DLD1 (cell line): ENCODE results near the gene ZNF568.

Experiments used
- in situ Hi-C: cut with HindIII; loops from 2 replicates; pipeline ENCODE4 v1.10.0; 2017; ENCODE audit warnings: low sequenced_read_pairs

ZNF568 gene

DNA sequence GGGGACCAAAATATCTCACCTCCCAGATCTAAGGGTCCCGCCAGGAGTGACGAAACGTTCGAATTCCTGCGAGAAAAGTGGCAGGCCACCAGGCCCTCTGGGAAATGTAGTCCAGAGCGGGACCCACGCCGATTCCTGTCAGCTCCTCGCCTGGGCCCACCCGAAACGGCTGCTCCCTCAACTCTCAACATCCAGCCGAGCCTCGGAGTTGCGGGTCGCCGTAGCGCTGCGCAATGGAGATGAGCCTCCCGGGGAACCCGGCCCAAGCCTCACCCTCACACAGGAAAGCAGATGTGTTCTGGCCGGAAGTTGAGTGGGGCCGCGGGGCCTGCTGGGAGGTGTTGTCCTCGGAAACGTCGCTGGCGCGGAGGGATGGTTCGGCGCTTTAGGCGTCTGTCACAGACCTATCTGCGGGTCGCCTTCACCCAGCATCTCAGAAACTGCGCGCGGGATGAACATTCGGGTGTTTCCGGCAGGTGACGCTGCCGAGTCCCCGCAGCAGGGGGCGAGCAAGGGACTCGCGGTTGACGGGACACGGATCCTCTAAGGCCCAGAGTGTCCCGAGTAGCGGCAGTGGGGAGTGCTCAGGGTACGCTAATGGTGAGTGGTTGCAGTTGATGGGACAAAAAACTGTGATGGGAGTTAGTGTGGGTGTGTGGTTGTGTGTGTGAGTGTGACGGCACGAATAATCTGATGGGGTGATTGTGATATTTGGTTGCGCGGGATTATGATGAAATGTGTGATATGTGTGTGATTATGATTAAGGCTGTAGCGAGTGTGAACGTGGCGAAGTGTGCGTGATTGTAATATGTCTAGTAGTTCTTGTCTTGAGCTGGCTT, at the start of gene ZNF568, which contains the start of gene ZNF829:
Gene ZNF568 (plus strand): TSS at position 341 of the 839 bp plus-strand sequence. CDS start 6,439 bp downstream, outside the sequence.
Gene ZNF829 (minus strand): TSS at position 300 of the 839 bp plus-strand sequence. CDS start 1,124 bp downstream, outside the sequence.
- in situ Hi-C loops, result no loop called here

- in situ Hi-C loops, result no loop called here
Measured at GRCh38 chr19:36876993-36877938, 38.9 kb upstream of the ZNF568 start.

- in situ Hi-C loops, result no loop called here
Measured at GRCh38 chr19:36891768-36892357, 24.3 kb upstream of the ZNF568 start.

- in situ Hi-C loops, result no loop called here
Measured at GRCh38 chr19:36894849-36895383, 21.2 kb upstream of the ZNF568 start.

GRCh38 chr19:36898422-36898821, 17.7 kb upstream of the ZNF568 start:
- in situ Hi-C loops, result no loop called here

GRCh38 chr19:36916991-36917390, 859 bp downstream of the ZNF568 start:
- in situ Hi-C loops, result no loop called here

GRCh38 chr19:36918090-36918489, 2.0 kb downstream of the ZNF568 start:
- in situ Hi-C loops, result no loop called here

DNA sequence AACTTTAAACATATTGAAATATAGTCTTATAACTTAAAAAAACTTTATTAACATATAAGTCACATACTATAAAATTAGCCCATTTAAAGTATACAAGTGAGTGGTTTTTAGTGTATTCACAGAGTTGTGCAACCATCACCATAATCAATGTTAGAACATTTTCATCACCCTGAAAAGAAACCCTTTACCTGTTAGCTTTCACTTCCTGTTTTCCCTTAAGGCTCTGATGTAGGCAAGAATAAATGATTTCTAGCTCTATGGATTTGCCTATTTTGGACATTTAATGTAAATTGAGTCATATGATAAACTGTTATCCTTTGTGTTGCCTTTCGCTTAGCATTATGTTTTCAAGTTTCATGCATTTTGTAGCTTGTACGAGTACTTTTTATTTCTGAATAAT, 15.6 kb downstream of the ZNF568 start:
- in situ Hi-C loops, result no loop called here

DNA sequence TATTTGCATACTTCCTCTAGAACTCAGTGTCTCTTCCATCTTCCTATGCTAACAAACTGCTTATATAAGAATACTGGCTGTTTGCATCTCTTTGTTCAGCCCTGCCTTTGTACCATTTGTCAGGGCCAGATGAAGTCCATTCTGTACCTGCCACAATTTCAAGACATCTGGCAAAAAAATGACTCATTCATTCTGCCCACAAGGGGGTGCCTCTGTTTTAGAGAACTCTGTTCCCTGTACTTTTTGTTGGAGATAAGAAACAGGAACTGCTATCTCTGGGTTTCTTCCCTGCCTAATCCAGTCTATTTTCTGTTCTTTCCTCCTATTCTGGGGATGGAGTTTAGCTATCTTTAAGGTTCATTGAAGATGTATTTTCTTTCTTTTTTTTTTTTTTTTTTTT, 23.0 kb downstream of the ZNF568 start:
- in situ Hi-C loops, result no loop called here

- in situ Hi-C loops, result no loop called here
Measured at GRCh38 chr19:36950335-36951119, 34.4 kb downstream of the ZNF568 start.

- in situ Hi-C loops, result no loop called here
Measured at GRCh38 chr19:36962346-36962745, 46.2 kb downstream of the ZNF568 start.

- in situ Hi-C loops, result no loop called here
Measured at GRCh38 chr19:36963280-36963679, 47.1 kb downstream of the ZNF568 start.

- in situ Hi-C loops, result no loop called here
Measured at GRCh38 chr19:36972571-36972970, 56.4 kb downstream of the ZNF568 start.

- in situ Hi-C loops, result no loop called here
Measured at GRCh38 chr19:36973021-36973843, 57.1 kb downstream of the ZNF568 start.

- in situ Hi-C loops, result no loop called here
Measured at GRCh38 chr19:36973844-36974195, 57.7 kb downstream of the ZNF568 start.

DNA sequence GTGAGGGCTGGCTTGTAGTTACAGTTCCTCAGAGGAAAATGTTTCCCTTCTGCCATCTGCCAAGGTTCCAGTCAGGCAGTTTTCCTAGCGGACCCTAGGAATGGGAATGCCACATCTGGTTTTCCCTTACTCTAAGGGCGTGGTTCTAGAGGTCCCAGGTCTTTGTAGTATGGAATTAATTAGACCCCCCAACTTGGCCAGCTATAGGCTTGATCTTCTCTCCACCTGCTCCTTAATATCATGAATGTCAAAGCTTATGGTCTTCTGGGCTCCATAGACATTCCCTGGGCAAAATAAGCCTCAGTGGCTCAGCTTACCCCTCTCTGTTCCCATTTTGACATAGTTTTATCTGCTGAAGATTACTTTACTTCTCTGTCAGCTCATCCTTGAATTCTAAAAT, 70.0 kb downstream of the ZNF568 start:
- in situ Hi-C loops, result no loop called here

DNA sequence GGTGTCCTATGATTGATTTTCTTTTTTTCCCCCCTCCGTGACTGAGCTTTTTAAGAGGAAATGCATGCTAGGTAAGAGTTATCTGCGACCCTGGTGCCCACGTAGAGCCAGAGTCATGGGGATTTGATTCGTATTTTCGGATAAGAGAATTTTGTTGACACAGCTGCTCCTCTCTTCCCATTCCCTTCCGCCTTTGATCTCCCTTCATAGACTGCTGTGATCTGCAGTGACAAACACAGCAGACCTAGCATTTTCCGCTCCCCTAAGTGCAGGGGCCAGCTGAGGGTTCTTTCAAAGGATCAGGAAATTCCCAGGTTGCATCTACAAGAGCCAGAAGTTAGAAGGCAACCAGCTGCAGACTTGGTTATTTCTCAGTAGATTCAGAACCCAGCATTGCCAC, 70.5 kb downstream of the ZNF568 start:
- in situ Hi-C loops, result no loop called here

DNA sequence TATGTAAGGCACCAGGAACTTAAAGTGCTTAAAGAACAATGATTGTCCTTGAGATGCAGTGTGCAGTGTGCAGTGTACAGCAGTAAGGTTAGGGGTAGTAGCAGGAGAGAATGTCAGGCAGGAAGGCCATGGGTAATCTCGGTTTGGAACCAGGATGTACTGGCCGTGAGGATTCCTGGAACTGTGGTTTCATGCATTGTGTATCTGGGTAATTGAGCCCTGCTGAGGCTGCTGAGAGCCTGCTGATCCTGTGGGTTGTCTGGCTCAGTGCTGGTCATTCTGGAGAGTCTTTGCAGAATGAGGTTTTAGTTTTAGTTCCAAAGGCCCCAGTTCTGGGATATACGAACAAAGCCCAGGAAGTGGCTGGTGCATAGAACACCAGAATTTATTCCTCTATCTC, 71.0 kb downstream of the ZNF568 start:
- in situ Hi-C loops, result no loop called here

GRCh38 chr19:36997152-36997842, 81.2 kb downstream of the ZNF568 start:
- in situ Hi-C loops, result no loop called here
